Activated CD4-positive, alpha-beta T cell treated with anti-CD3 and anti-CD28 coated beads for 36 hours (primary cell): ENCODE data around the gene PSMD1. TPM values are rescaled to one million over a fixed set of nuclear protein-coding genes. Genes with fewer than 3 reads are reported as not detected.

Experiments
- ATAC-seq: fragments of 200-7000 bp; cut with Tn5 transposase; one replicate; pipeline ENCODE4 v1.10.0; 2021; ENCODE audit warnings: mild to moderate bottlenecking, moderate library complexity
- CTCF ChIA-PET: fragments of 350-600 bp; sonication (Branson Sonifier 250); formaldehyde crosslinking; loops from one replicate; lab custom pipeline; 2021; ENCODE audit warnings: antibody characterized with exemption; lab: Charles Lee
- POLR2A ChIA-PET: fragments of 350-600 bp; sonication (Branson Sonifier 250); formaldehyde crosslinking; loops from one replicate; lab custom pipeline; 2021; ENCODE audit warnings: antibody characterized with exemption, inconsistent platforms; lab: Charles Lee
- DNase-seq: peaks from one replicate; pipeline ENCODE4 v3.0.0-alpha.2; 2020
- H3K27ac Mint-ChIP-seq: one replicate; pipeline ENCODE4 v1.8.0; 2021; ENCODE audit warnings: mixed read lengths
- H3K27me3 Mint-ChIP-seq: one replicate; pipeline ENCODE4 v1.8.0; 2021; ENCODE audit warnings: mixed read lengths
- H3K36me3 Mint-ChIP-seq: one replicate; pipeline ENCODE4 v1.8.0; 2021; ENCODE audit warnings: low read depth, mixed read lengths
- H3K4me1 Mint-ChIP-seq: one replicate; pipeline ENCODE4 v1.8.0; 2021; ENCODE audit warnings: mixed read lengths
- H3K4me3 Mint-ChIP-seq: one replicate; pipeline ENCODE4 v1.8.0; 2021; ENCODE audit warnings: mild to moderate bottlenecking, moderate library complexity, mixed read lengths
- H3K9me3 Mint-ChIP-seq: one replicate; pipeline ENCODE4 v1.8.0; 2021; ENCODE audit warnings: low read depth, mixed read lengths
- intact Hi-C, 2 experiments: fragments of 100-400 bp; cut with DNase I in 1 of 2; cut with micrococcal nuclease in 1 of 2; formaldehyde crosslinking; loops; one replicate each; pipeline versions ENCODE4 v1.14.2 to v1.15.1; 2022 to 2024; cut with DNase I, micrococcal nuclease
- total RNA-seq, 2 experiments: library from RNA; stranded (reverse); gene quantifications; one replicate each; pipeline ENCODE4 v1.2.3, GENCODE V29; 2021

PSMD1 gene
- total RNA-seq, 2 experiments from 2014 or later: 112 to 160 TPM

- ATAC-seq: no peak
- Mint-ChIP-seq H3K4me1 (peaks cover 4% of the 10 kb centered on the region), H3K9me3 (no peaks in the 10 kb centered on the region), H3K4me3 (no peak overlapping the region), H3K36me3 (no peaks in the 10 kb centered on the region), H3K27ac (no peak overlapping the region), H3K27me3 (peaks cover 3% of the 10 kb centered on the region)
- CTCF ChIA-PET: interaction anchor here (0.9 to 1.3 kb wide), 3 partner anchors 10 to 217 kb away, joined by 3 read pairs; no protein-coding TSS in a partner anchor
- intact Hi-C loops: no loop called here
- no peak for DNase-seq
- POLR2A ChIA-PET: no interaction called here
Measured at GRCh38 chr2:231047274-231047922, 9.3 kb upstream of the PSMD1 start.

GRCh38 chr2:231047923-231048915 is 8.4 kb upstream of the PSMD1 start:
- H3K36me3 Mint-ChIP-seq: no peaks in the 10 kb centered on the region
- H3K4me3 Mint-ChIP-seq: no peak overlapping the region
- intact Hi-C loops: no loop called here
- ChIA-PET POLR2A (no interaction called here), CTCF (interaction anchor here (0.6 to 1.3 kb wide), 5 partner anchors 9 to 218 kb away, joined by 3 to 4 read pairs (median 3); no protein-coding TSS in a partner anchor)
- DNase-seq (no peak), ATAC-seq (no peak)
- no peak overlapping the region for H3K27ac Mint-ChIP-seq
- peaks cover 9% of the 10 kb centered on the region for H3K4me1 Mint-ChIP-seq
- H3K9me3 Mint-ChIP-seq: no peaks in the 10 kb centered on the region
- peaks cover 3% of the 10 kb centered on the region for H3K27me3 Mint-ChIP-seq

GRCh38 chr2:231049286-231050017 is 7.2 kb upstream of the PSMD1 start:
- POLR2A ChIA-PET: no interaction called here
- H3K27me3 Mint-ChIP-seq: peaks cover 3% of the 10 kb centered on the region
- no peak overlapping the region for H3K4me3 Mint-ChIP-seq
- intact Hi-C loops: no loop called here
- no peak for DNase-seq
- no peak for ATAC-seq
- no peak overlapping the region for H3K27ac Mint-ChIP-seq
- no peaks in the 10 kb centered on the region for H3K36me3 Mint-ChIP-seq
- H3K4me1 Mint-ChIP-seq: peaks cover 18% of the 10 kb centered on the region
- H3K9me3 Mint-ChIP-seq: no peaks in the 10 kb centered on the region
- CTCF ChIA-PET: interaction anchor here (0.6 to 1.6 kb wide), 5 partner anchors 11 to 200 kb away, joined by 3 to 4 read pairs (median 3); no protein-coding TSS in a partner anchor

GRCh38 chr2:231050018-231050901 is 6.4 kb upstream of the PSMD1 start:
- no peaks in the 10 kb centered on the region for H3K9me3 Mint-ChIP-seq
- POLR2A ChIA-PET: no interaction called here

GRCh38 chr2:231051116-231051515 is 5.6 kb upstream of the PSMD1 start:
- no peaks in the 10 kb centered on the region for H3K36me3 Mint-ChIP-seq
- H3K9me3 Mint-ChIP-seq: no peaks in the 10 kb centered on the region
- intact Hi-C loops: no loop called here
- DNase-seq (no peak), ATAC-seq (no peak)
- no peak overlapping the region for H3K4me3 Mint-ChIP-seq
- H3K27ac Mint-ChIP-seq: no peak overlapping the region
- ChIA-PET POLR2A (interaction anchor here (0.6 kb wide), 1 partner anchor 184 kb away, joined by 4 read pairs; no protein-coding TSS in a partner anchor), CTCF (interaction anchor here (0.7 to 1.0 kb wide), 3 partner anchors 13 to 227 kb away, joined by 3 to 4 read pairs (median 3); no protein-coding TSS in a partner anchor)
- H3K4me1 Mint-ChIP-seq: peaks cover 19% of the 10 kb centered on the region
- peaks cover 4% of the 10 kb centered on the region for H3K27me3 Mint-ChIP-seq

More at GRCh38 chr2:231050018-231050901, 6.4 kb upstream of the PSMD1 start:
- H3K36me3 Mint-ChIP-seq: no peaks in the 10 kb centered on the region
- intact Hi-C loops: no loop called here
- no peak overlapping the region for H3K27ac Mint-ChIP-seq
- H3K4me3 Mint-ChIP-seq: no peak overlapping the region
- ATAC-seq (no peak), DNase-seq (no peak)
- CTCF ChIA-PET: interaction anchor here (0.7 to 1.6 kb wide), 4 partner anchors 12 to 33 kb away, joined by 3 to 4 read pairs (median 3); no protein-coding TSS in a partner anchor
- peaks cover 4% of the 10 kb centered on the region for H3K27me3 Mint-ChIP-seq
- peaks cover 18% of the 10 kb centered on the region for H3K4me1 Mint-ChIP-seq

GRCh38 chr2:231052494-231053451 is 3.9 kb upstream of the PSMD1 start:
- Mint-ChIP-seq H3K27ac (peak overlapping the region; percentile 52), H3K27me3 (peaks cover 4% of the 10 kb centered on the region), H3K4me1 (peaks cover 23% of the 10 kb centered on the region), H3K36me3 (no peaks in the 10 kb centered on the region), H3K9me3 (no peaks in the 10 kb centered on the region), H3K4me3 (peak overlapping the region; percentile 79)
- ATAC-seq (peak; percentile 86), DNase-seq (peak; percentile 92)
- ChIA-PET POLR2A (interaction anchor here (0.6 to 0.7 kb wide), 3 partner anchors 228 to 609 kb away, joined by 3 read pairs; no protein-coding TSS in a partner anchor), CTCF (interaction anchor here (0.6 to 1.6 kb wide), 43 partner anchors 8 to 1136 kb away, joined by 3 to 14 read pairs (median 4); partner anchors contain the start of gene C2orf72)
- intact Hi-C loops: loop anchor here (1.0 to 2.0 kb wide), 3 partner anchors 147 to 228 kb away; no protein-coding TSS in a partner anchor

- intact Hi-C loops: loop anchor here in 1 of 2 experiments (2.0 kb wide), 2 partner anchors 149 to 229 kb away; no protein-coding TSS in a partner anchor
- H3K4me3 Mint-ChIP-seq: no peak overlapping the region
Measured at GRCh38 chr2:231053846-231054245, 2.8 kb upstream of the PSMD1 start.

GRCh38 chr2:231057590-231057989 is 923 bp downstream of the PSMD1 start:
- Mint-ChIP-seq H3K4me1 (peaks cover 47% of the 10 kb centered on the region), H3K9me3 (no peaks in the 10 kb centered on the region), H3K36me3 (peaks cover 12% of the 10 kb centered on the region), H3K4me3 (peak overlapping the region; percentile 80), H3K27ac (peak overlapping the region; percentile 85), H3K27me3 (peaks cover 2% of the 10 kb centered on the region)
- DNase-seq: no peak
- ATAC-seq: no peak
- ChIA-PET CTCF (interaction anchor here (0.5 to 2.1 kb wide), 8 partner anchors 10 to 233 kb away, joined by 3 to 8 read pairs (median 4); partner anchors contain the start of gene HTR2B), POLR2A (interaction anchor here (0.6 kb wide), 1 partner anchor 737 kb away, joined by 4 read pairs; no protein-coding TSS in a partner anchor)
- intact Hi-C loops: loop anchor here in 1 of 2 experiments (2.0 to 5.0 kb wide), 4 partner anchors 71 to 555 kb away; partner anchors contain the start of gene CAB39

More at GRCh38 chr2:231053846-231054245, 2.8 kb upstream of the PSMD1 start:
- ChIA-PET CTCF (interaction anchor here (1.0 to 1.6 kb wide), 4 partner anchors 10 to 324 kb away, joined by 3 to 10 read pairs (median 4); no protein-coding TSS in a partner anchor), POLR2A (no interaction called here)
- H3K27me3 Mint-ChIP-seq: peaks cover 4% of the 10 kb centered on the region
- peak overlapping the region; percentile 0 for H3K27ac Mint-ChIP-seq
- ATAC-seq: no peak
- peaks cover 4% of the 10 kb centered on the region for H3K36me3 Mint-ChIP-seq
- no peak for DNase-seq
- H3K9me3 Mint-ChIP-seq: no peaks in the 10 kb centered on the region
- H3K4me1 Mint-ChIP-seq: peaks cover 34% of the 10 kb centered on the region
